ENCODE measurements around the gene TRIM27. TPM values are rescaled to one million over a fixed set of nuclear protein-coding genes. Genes with fewer than 3 reads are reported as not detected.

The TRIM27 gene
- total RNA-seq, 1 donor from 2014 or later: 53.5 TPM

- no peak for DNase-seq (ENCODE audit: low spot score)
- Mint-ChIP-seq H3K27me3 (ENCODE audit: low read depth) (no peaks in the 10 kb centered on the region), H3K9me3 (ENCODE audit: low read depth) (no peaks in the 10 kb centered on the region), H3K4me1 (ENCODE audit: low read depth) (peaks cover 4% of the 10 kb centered on the region), H3K27ac (ENCODE audit: unreplicated experiment) (peak overlapping the region; percentile 22), H3K4me3 (ENCODE audit: unreplicated experiment) (no peak overlapping the region), H3K36me3 (ENCODE audit: low read depth) (peaks cover 52% of the 10 kb centered on the region)
- TF ChIP-seq CTCF (IDR thresholded peaks at IDR 0.05): no peak
These were observed 16.4 kb downstream of the TRIM27 start for GRCh38 chr6:28907394-28907793.

GRCh38 chr6:28906669-28907068, 17.1 kb downstream of the TRIM27 start:
- Mint-ChIP-seq H3K4me3 (ENCODE audit: unreplicated experiment) (no peak overlapping the region), H3K36me3 (ENCODE audit: low read depth) (peaks cover 56% of the 10 kb centered on the region), H3K9me3 (ENCODE audit: low read depth) (no peaks in the 10 kb centered on the region), H3K27ac (ENCODE audit: unreplicated experiment) (no peak overlapping the region), H3K27me3 (ENCODE audit: low read depth) (no peaks in the 10 kb centered on the region), H3K4me1 (ENCODE audit: low read depth) (peaks cover 4% of the 10 kb centered on the region)
- no peak for DNase-seq (ENCODE audit: low spot score)
- TF ChIP-seq CTCF (IDR thresholded peaks at IDR 0.05): no peak

- peaks cover 2% of the 10 kb centered on the region for H3K4me1 Mint-ChIP-seq (ENCODE audit: low read depth)
- DNase-seq (ENCODE audit: low spot score): no peak
- no peaks in the 10 kb centered on the region for H3K9me3 Mint-ChIP-seq (ENCODE audit: low read depth)
- no peak overlapping the region for H3K4me3 Mint-ChIP-seq (ENCODE audit: unreplicated experiment)
- no peak for TF ChIP-seq CTCF (IDR thresholded peaks at IDR 0.05)
- H3K36me3 Mint-ChIP-seq (ENCODE audit: low read depth): peaks cover 46% of the 10 kb centered on the region
- H3K27ac Mint-ChIP-seq (ENCODE audit: unreplicated experiment): no peak overlapping the region
- H3K27me3 Mint-ChIP-seq (ENCODE audit: low read depth): no peaks in the 10 kb centered on the region
These were observed 20.1 kb downstream of the TRIM27 start for GRCh38 chr6:28903686-28904085.

- peaks cover 41% of the 10 kb centered on the region for H3K36me3 Mint-ChIP-seq (ENCODE audit: low read depth)
- H3K4me3 Mint-ChIP-seq (ENCODE audit: unreplicated experiment): no peak overlapping the region
- no peak for DNase-seq (ENCODE audit: low spot score)
- no peak overlapping the region for H3K27ac Mint-ChIP-seq (ENCODE audit: unreplicated experiment)
- no peak for TF ChIP-seq CTCF (IDR thresholded peaks at IDR 0.05)
- H3K9me3 Mint-ChIP-seq (ENCODE audit: low read depth): no peaks in the 10 kb centered on the region
- H3K4me1 Mint-ChIP-seq (ENCODE audit: low read depth): peaks cover 10% of the 10 kb centered on the region
- no peaks in the 10 kb centered on the region for H3K27me3 Mint-ChIP-seq (ENCODE audit: low read depth)
These were observed 22.0 kb downstream of the TRIM27 start for GRCh38 chr6:28901831-28902230.

- H3K27me3 Mint-ChIP-seq (ENCODE audit: low read depth): no peaks in the 10 kb centered on the region
- H3K4me3 Mint-ChIP-seq (ENCODE audit: unreplicated experiment): no peak overlapping the region
- peaks cover 33% of the 10 kb centered on the region for H3K36me3 Mint-ChIP-seq (ENCODE audit: low read depth)
- DNase-seq (ENCODE audit: low spot score): no peak
- H3K9me3 Mint-ChIP-seq (ENCODE audit: low read depth): no peaks in the 10 kb centered on the region
- TF ChIP-seq CTCF (IDR thresholded peaks at IDR 0.05): no peak
- H3K4me1 Mint-ChIP-seq (ENCODE audit: low read depth): peaks cover 10% of the 10 kb centered on the region
- H3K27ac Mint-ChIP-seq (ENCODE audit: unreplicated experiment): no peak overlapping the region
These were observed 23.1 kb downstream of the TRIM27 start for GRCh38 chr6:28900577-28901256.
